ENCODE measurements around the gene CPNE2.

DNA sequence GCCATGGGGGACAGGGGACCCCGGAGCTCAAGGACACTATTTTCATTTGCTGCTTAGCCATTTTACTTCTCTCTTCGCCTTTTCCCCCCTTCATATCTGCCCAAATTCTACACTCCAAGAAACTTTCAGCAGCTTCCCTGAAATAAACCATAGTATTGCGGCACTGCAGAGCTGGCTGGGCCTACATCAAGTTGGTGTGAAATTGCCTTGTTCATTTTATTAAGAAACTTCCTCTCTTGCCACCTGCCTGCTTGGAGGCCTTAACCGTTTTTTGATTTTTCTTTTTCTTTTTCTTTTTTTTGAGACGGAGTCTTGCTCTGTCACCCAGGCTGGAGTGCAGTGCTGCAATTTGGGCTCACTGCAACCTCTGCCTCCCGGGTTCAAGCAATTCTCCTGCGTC lies 7.4 kb upstream of the CPNE2 start:
- TF ChIP-seq EZH2 (IDR thresholded peaks at IDR 0.05; ENCODE audit: low read length): no peak
- TF ChIP-seq, protein P1, sequence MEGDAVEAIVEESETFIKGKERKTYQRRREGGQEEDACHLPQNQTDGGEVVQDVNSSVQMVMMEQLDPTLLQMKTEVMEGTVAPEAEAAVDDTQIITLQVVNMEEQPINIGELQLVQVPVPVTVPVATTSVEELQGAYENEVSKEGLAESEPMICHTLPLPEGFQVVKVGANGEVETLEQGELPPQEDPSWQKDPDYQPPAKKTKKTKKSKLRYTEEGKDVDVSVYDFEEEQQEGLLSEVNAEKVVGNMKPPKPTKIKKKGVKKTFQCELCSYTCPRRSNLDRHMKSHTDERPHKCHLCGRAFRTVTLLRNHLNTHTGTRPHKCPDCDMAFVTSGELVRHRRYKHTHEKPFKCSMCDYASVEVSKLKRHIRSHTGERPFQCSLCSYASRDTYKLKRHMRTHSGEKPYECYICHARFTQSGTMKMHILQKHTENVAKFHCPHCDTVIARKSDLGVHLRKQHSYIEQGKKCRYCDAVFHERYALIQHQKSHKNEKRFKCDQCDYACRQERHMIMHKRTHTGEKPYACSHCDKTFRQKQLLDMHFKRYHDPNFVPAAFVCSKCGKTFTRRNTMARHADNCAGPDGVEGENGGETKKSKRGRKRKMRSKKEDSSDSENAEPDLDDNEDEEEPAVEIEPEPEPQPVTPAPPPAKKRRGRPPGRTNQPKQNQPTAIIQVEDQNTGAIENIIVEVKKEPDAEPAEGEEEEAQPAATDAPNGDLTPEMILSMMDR (optimal IDR thresholded peaks at IDR 0.05 in 1 of 3, IDR thresholded peaks at IDR 0.05 in 1 of 3, conservative IDR thresholded peaks at IDR 0.05 in 1 of 3; ENCODE audit: extremely low read depth in 1 of 3, insufficient read depth in 2 of 3, low read length in 3 of 3): no peak

Data from keratinocyte (primary cell).